Brain microvascular endothelial cell (primary cell): ENCODE data around the gene MYOM3.

Source experiments
- DNase-seq: peaks from one replicate; pipeline ENCODE4 v3.0.0-alpha.2; 2020
- H3K27ac ChIP-seq: fragments of 250-450 bp; sonication (Bioruptor Pico); 2 replicates; pipeline ENCODE4 v1.5.1; 2020; ENCODE audit warnings: mild to moderate bottlenecking, moderate library complexity
- H3K27me3 ChIP-seq: fragments of 250-450 bp; sonication (Bioruptor Pico); replicated peaks from 2 replicates; pipeline ENCODE4 v1.5.1; 2020; ENCODE audit warnings: mild to moderate bottlenecking
- H3K36me3 ChIP-seq: fragments of 250-450 bp; sonication (Bioruptor Pico); replicated peaks from 2 replicates; pipeline ENCODE4 v1.5.1; 2020; ENCODE audit warnings: mild to moderate bottlenecking
- H3K4me3 ChIP-seq: 2 replicates; pipeline ENCODE4 v1.5.1; 2011; ENCODE audit warnings: low read depth, mild to moderate bottlenecking, control low read depth, low read length, moderate library complexity
- in situ Hi-C: cut with HindIII; loops from 2 replicates; pipeline ENCODE4 v1.10.0; 2017; ENCODE audit warnings: low sequenced_read_pairs, low pct_ligation_motif_present
- TF ChIP-seq, protein P1 (sequence below): IDR thresholded peaks from 2 replicates; pipeline ENCODE4 v1.5.1; 2011; ENCODE audit warnings: low read depth, mild to moderate bottlenecking, moderate library complexity, low read length, control low read depth, inconsistent platforms; ENCODE audit errors: missing control alignments

MYOM3 gene

DNA sequence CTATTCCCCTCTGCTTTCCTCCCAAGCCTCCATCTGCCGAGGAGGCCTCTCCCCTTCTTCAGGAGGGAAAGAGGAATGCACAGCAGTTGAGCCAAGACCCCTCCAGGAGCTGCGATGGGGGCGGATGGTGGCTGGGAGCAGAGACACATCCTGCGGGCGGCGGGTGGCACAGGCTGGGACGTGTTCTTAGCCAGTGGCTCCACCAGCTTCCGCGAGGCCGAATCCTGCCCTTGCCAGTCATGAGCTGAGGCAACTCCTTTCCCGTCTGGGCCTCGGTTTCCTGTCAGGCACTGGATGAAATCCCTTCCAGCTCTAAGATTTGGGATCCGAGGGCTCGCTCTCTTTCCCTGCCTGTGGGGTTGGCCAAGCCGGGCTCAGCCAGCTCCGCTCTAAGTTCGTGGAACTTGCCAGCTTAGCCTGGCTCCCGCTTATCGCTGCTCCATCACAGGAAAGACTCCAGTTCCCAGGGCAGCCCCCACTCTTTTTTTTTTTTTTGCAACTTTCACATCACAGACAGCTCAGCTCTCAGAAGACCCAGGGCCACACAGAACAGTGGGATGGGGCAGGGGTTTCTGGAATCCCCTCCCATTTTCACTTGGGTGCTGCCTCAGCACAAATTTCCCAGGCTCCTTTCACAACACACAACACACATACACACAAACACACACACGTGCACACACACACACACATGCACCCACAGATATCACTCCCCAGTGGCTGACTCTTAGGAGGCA lies 506 bp downstream of the MYOM3 start:
- in situ Hi-C loops = no loop called here

DNA sequence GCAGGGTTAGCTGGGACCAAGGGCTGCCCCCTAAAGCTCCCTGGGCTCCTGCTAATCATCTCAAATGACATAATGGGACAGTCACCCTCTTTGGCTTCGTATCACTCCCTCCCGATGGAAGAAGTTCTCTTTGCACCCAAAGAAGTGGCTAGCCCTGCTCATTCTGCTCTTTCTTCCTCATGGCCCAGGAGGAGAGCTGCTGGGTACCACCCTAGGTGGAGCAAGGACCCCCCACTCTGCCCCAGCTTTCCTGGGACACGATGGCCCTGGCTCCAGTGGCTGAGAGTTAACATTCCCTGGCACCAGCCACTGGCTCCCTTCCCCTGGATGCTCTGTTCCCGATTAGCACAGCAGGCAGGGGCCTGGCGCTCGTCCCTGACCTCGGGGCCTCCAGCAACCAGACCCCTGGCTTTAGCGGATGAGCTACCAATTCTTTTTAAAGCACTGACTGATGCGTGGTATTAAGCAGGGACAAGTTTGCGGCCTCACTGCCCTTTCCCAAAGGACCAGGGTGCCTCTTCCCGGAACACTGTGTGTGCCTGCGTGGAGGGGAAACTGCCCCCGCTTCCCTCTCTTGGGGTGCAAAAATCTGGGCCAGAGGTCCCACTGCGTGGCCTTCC lies 1.2 kb downstream of the MYOM3 start:
- TF ChIP-seq, protein P1, sequence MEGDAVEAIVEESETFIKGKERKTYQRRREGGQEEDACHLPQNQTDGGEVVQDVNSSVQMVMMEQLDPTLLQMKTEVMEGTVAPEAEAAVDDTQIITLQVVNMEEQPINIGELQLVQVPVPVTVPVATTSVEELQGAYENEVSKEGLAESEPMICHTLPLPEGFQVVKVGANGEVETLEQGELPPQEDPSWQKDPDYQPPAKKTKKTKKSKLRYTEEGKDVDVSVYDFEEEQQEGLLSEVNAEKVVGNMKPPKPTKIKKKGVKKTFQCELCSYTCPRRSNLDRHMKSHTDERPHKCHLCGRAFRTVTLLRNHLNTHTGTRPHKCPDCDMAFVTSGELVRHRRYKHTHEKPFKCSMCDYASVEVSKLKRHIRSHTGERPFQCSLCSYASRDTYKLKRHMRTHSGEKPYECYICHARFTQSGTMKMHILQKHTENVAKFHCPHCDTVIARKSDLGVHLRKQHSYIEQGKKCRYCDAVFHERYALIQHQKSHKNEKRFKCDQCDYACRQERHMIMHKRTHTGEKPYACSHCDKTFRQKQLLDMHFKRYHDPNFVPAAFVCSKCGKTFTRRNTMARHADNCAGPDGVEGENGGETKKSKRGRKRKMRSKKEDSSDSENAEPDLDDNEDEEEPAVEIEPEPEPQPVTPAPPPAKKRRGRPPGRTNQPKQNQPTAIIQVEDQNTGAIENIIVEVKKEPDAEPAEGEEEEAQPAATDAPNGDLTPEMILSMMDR = no peak
- Histone ChIP-seq H3K27me3 (no peaks in the 10 kb centered on the region), H3K36me3 (no peaks in the 10 kb centered on the region), H3K27ac (no peak overlapping the region), H3K4me3 (no peak overlapping the region)
- in situ Hi-C loops = no loop called here
- no peak for DNase-seq

More for the DNA sequence above, 506 bp downstream of the MYOM3 start:
- Histone ChIP-seq H3K27ac (no peak overlapping the region), H3K4me3 (no peak overlapping the region), H3K36me3 (no peaks in the 10 kb centered on the region), H3K27me3 (no peaks in the 10 kb centered on the region)
- TF ChIP-seq, protein P1 = no peak
- no peak for DNase-seq

DNA sequence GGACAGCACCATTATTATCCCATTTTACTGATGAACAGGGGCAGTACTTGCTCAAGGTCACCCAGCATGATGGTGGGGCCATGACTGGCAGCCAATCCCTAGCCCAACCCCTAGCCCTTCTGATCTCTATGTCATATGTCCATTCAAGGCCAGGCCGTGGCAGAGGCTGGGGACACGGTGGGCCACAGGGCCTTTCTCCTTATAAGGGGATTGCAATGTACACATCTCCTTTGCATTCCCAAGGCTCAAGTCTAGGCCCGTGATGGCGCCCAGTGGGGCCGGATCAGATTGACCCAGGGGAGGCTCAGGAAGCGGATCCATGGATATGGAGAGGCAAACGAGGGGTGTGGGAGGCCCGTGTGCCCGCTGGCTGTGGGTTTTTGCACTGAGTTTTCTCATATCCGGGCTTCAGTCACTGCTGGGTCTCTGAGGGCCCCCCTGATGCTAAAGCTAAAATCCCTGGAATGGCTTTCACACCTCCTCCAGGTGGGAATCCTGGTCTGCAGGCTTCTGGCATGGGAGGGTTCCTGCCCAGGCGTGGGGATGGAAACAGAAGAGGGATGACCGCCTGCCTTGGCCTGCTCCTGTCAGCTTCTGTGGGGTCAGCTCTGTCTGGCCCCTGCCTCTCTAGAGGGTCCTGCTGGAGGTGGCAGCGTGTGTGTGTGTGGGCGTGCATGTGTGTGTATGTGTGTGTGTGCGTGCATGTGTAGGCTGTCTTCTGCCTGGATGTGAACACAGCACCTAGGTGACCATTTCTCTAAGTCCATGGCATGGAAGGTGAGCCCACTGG lies 2.1 kb downstream of the MYOM3 start:
- in situ Hi-C loops = no loop called here
- TF ChIP-seq, protein P1 = no peak

DNA sequence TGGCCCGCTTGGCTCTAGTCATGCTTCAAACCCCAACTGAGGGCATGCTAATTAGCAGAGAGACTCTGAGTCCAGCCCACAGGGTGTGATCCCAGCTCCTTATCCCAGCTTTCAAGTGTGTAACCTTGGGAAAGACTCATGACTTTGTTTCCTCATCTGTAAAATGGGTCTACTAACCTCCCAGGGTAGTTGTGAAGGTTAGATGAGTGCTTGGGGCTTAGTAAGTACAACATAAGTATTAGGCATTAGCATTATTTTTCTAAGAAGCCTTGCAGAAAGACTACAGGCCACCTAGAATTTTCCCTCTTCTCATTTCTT lies 2.8 kb downstream of the MYOM3 start:
- no peaks in the 10 kb centered on the region for H3K27me3 ChIP-seq
- H3K27ac ChIP-seq = peak overlapping the region; percentile 80
- no peak for DNase-seq
- no peaks in the 10 kb centered on the region for H3K36me3 ChIP-seq
- no peak overlapping the region for H3K4me3 ChIP-seq
- TF ChIP-seq, protein P1 = no peak
- in situ Hi-C loops = no loop called here

More for the DNA sequence above, 2.1 kb downstream of the MYOM3 start:
- Histone ChIP-seq H3K4me3 (no peak overlapping the region), H3K36me3 (no peaks in the 10 kb centered on the region), H3K27me3 (no peaks in the 10 kb centered on the region), H3K27ac (no peak overlapping the region)
- DNase-seq = no peak

DNA sequence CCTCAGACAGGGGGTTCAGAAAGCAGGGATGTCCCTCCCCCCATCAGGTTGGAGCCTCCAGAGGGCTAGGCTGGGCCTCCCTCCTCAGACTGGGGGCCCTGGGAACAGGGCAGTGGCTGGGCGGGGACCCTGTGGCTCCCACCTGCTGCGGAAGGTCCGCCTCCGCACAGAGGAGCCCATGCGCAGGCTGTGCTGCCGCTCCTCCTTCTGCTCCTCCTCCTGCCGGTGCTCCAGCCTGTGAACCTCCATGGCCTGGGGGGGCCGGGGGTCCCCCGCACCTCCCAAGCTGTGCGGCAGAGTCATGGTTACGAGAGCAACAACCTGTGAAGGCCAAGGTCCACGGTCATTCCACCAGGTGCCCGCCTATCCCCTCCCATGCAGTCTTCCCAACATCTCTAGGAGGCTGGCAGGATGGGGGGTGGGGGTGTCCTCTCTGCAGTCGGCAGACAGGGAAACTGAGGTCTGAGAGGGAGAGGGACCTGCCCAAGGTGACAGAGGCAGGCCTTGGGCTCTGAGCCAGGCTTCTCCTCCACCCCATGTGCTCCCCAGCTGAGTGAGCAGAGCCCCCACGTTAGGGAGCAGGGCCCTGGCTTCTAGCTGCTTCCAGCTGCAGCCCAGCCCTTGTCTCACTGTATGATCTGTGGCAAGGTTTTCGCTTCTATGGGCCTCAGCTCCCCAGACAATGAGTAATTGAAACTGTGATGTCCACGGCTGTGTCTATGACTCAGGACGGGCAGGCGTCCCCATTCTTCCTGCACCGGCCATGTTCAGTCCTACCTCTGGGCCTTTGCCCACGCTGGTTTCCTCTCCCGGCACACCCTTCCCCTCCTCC lies 3.4 kb downstream of the MYOM3 start:
- DNase-seq = peak; percentile 89
- TF ChIP-seq, protein P1 = no peak
- no peak overlapping the region for H3K4me3 ChIP-seq
- no peaks in the 10 kb centered on the region for H3K27me3 ChIP-seq
- H3K36me3 ChIP-seq = no peaks in the 10 kb centered on the region
- H3K27ac ChIP-seq = peak overlapping the region; percentile 80
- in situ Hi-C loops = no loop called here
